ENCODE measurements around the gene ZNF444.

- TF ChIP-seq POLR2A (IDR thresholded peaks at IDR 0.05) (no peak), CTCF (IDR thresholded peaks at IDR 0.05) (no peak)
Observed at GRCh38 chr19:56108447-56109195, 32.5 kb upstream of the ZNF444 start.

Measured in esophagus squamous epithelium (tissue), 4 donors.